Panc1 (cell line): ENCODE results near the gene APCDD1L.
"Not testable (repeated sequence)": the region's sequence is repeated elsewhere in the genome, so short reads cannot be mapped to it uniquely, and the experiment has no call there.

Experiments
- CTCF ChIP-seq: fragments of 450-650 bp; IDR thresholded peaks from 2 replicates; pipeline ENCODE4 v1.5.1; 2017; ENCODE audit warnings: mild to moderate bottlenecking
- POLR2AphosphoS5 ChIP-seq: IDR thresholded peaks from 2 replicates; pipeline ENCODE4 v1.6.1; 2012; ENCODE audit warnings: mild to moderate bottlenecking, low read depth, low read length, moderate library complexity

DNA sequence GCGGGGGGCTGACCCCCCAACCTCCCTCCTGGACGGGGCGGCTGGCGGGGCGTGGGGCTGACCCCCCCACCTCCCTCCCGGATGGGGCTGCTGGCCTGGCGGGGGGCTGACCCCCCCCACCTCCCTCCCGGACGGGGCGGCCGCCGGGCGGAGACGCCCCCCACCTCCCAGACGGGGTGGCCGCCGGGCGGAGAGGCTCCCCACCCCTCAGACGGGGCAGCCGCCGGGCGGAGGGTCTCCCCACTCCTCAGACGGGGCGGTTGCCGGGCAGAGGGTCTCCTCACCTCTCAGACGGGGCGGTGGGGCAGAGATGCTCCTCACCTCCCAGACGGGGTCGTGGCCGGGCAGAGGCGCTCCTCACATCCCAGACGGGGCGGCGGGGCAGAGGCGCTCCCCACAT lies 101.0 kb downstream of the APCDD1L start:
- TF ChIP-seq CTCF, POLR2AphosphoS5: not testable (repeated sequence)
